ENCODE data around the gene MYO5B. TPM values are rescaled to one million over a fixed set of nuclear protein-coding genes. Genes with fewer than 3 reads are reported as not detected.

MYO5B gene
- polyA plus RNA-seq, 4 donors = 23.8 to 28.4 (median 27.0) TPM

- DNase-seq (ENCODE audit: low read depth in 4 of 4, low spot score in 2 of 4) = no peak
These were observed 4.7 kb downstream of the MYO5B start for GRCh38 chr18:50190236-50190635.

DNA sequence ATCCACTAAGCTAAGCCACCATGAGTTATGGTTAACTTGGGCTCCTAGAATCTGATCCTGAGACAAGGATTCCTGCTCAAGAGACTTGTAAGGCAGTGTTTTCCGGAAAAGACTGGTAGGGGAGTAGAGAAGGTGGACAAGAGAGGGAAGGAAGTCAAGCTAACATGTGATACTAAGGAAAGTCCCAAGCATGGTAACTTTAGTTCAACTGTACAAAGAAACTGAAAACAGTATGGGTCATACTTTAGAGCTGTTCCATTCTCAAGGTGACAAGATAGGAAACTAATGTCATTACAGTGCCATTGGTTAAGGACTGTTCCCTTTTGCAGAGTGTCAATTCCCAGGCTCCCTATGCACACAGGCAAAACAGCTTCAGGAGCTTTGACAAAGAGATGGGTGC lies 5.8 kb downstream of the MYO5B start:
- no peak for DNase-seq (ENCODE audit: low read depth in 4 of 4, low spot score in 2 of 4)

DNA sequence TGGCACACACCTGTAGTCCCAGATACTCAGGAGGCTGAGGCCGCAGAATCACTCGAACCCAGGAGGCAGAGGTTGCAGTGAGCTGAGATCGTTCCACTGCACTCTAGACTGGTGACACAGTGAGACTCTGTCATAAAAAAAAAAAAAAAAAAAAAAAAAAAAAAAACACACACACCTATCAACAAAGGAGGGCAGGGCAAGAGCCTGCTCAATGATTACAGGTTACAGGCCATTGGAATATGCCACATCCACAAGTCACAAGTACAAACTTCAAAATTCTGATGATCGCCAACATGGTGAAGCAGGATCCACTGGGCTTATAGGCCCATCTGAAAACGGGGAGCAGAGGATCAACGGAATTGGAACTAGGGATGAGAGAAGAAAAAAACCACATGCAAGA lies 6.3 kb downstream of the MYO5B start:
- DNase-seq (ENCODE audit: low read depth in 4 of 4, low spot score in 2 of 4) = no peak

DNA sequence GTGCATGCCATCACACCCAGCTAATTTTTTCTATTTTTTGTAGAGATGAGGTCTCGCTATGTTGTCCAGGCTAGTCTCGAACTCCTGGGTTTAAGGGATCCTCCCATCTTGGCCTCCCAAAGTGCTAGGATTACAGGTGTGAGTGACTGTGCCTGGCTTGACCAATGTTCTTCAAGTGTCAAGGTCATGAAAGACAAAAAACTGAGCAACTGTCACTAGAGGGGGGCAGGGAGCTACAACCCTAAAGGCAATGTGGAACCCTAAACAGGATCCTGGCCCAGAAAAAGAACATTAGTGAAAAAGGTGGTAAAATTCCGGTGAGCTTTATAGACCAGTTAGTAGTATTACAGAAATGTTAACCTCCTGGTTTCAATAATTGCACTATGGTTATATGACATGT lies 7.3 kb downstream of the MYO5B start:
- DNase-seq (ENCODE audit: low read depth in 4 of 4, low spot score in 2 of 4) = no peak

DNA sequence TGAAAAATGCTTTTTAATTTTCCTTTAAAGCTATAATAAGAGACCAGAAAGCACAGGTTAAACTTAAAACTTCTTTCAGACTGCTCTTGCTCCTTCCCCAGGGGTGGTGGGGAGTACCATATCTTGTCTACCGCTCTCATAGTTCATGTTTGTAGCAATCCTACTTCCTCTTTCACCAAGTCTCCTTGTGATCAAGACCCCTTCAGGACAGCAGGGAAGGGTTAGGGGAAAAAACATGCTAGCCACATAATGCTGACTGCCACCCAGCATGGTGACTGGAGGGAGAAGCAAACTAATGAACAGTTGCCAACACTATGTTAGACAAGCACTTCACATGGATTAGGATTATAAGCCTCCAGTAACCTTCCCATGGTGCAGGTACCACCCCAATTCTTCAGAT lies 8.6 kb downstream of the MYO5B start:
- DNase-seq (ENCODE audit: low read depth in 4 of 4, low spot score in 2 of 4) = no peak

DNA sequence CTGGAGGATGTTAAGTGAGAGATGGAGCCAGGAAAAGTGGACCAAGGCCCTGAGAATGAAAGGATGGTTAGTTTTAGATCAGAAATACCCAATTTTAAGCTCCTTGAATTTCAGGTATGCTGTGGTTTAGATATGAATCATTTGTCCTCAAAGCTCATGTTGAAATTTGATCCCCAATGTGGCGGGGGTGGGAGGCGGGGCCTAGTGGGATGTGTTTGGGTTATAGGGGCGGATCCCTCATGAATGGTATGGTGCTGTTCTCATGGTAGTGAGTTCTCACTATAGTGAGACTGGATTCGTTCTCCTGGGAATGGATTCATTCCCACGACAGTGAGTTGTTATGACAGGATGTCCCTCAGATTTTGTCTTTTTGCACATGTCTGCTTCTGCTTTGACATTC lies 11.4 kb downstream of the MYO5B start:
- DNase-seq (ENCODE audit: low read depth in 4 of 4, low spot score in 2 of 4) = no peak

DNA sequence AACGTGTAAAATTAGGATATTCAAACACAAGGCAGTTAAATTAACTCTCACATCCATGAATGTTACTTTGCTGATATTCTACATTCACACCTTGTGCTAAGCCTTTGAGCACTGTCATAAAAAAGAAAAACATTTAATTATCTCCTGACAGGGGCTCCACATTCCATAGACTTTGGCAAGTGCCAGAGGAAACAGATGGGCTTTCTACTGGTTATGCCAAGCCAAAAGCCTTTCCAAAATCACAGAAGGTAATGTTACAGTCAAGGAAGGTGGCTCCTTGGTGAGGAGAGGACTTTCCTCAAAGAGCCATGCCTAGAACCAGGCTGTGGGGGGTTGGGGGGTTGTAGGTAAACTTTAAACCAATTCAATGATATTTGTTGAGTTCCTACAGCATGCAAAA lies 12.4 kb downstream of the MYO5B start:
- no peak for DNase-seq (ENCODE audit: low read depth in 4 of 4, low spot score in 2 of 4)

DNA sequence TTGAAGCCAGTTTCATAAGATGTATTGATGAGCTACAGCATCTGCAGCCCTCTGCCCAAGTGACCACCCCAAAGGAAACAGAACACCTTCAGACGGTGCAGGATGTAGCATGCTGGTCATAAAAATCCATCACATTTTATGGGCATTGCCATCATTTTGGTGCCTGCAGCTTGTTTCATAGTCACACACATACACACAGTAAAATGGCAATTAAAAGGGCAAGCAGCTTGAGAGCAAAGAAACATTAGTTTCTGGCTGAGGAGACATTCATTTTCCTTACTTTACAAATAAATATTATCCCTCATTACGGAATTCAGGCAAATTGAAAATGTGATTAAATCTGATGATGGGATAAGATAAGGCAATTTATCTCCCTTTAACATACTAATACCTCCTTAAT lies 13.4 kb downstream of the MYO5B start:
- no peak for DNase-seq (ENCODE audit: low read depth in 4 of 4, low spot score in 2 of 4)

GRCh38 chr18:50179465-50179864 lies 15.5 kb downstream of the MYO5B start:
- no peak for DNase-seq (ENCODE audit: low read depth in 4 of 4, low spot score in 2 of 4)

DNA sequence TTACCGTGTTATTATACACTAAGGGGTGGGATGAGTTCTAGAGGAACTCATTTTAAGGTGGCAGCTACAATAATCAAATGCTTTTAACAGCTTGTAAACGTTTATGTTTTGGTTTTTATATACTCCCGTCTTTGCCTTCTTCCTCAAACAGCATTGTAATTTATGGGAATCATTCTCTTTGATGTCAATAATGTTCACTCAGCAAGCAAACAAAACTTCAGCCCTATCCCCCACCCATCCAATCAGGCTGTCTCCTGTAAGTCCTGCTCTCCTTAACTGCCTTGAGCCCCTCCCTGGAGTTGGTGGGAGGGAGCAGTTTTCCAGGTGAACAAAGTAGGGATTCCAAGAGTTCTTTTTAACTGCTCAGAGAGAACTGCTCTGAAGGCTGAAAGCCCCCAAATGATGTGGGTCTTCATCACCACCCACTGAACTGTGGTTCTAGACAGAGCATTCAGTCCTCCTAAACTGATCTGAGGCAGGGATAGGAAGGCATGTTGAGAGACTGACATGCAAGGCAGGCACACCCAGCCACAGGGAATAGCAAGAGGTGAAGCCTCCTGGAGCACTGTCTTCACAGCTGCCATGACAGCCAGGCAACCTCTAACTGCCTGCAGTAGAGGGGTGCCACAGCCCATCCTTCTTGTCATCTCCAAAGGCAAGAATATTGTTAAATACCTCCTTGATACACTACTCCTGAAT lies 17.5 kb downstream of the MYO5B start:
- DNase-seq (ENCODE audit: low read depth in 4 of 4, low spot score in 2 of 4) = no peak

- no peak for DNase-seq (ENCODE audit: low read depth in 4 of 4, low spot score in 2 of 4)
These were observed 22.6 kb downstream of the MYO5B start for GRCh38 chr18:50172367-50172766.

- DNase-seq (ENCODE audit: low read depth in 4 of 4, low spot score in 2 of 4) = no peak
These were observed 23.5 kb downstream of the MYO5B start for GRCh38 chr18:50171406-50171805.

DNA sequence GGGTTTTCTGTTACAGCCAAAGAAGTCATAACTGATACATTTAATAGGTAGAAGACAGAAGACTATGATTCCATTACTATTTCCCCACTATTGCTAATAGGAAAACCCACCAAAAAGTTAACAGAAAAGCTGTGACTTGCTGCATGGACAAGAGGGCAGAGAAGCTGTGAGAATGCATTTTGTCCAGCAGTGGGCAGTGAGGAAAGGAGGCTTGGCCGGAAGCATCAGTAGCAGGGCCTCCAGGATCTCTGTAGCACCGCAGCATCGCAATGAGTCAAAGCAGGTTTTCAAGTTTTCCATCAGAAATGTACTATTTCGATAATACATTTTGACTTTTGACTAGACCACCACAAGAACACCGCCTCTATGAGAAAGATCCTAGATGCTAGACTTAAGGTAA lies 24.9 kb downstream of the MYO5B start:
- DNase-seq (ENCODE audit: low read depth in 4 of 4, low spot score in 2 of 4) = no peak

GRCh38 chr18:50169149-50169548 lies 25.8 kb downstream of the MYO5B start:
- DNase-seq (ENCODE audit: low read depth in 4 of 4, low spot score in 2 of 4) = no peak

DNA sequence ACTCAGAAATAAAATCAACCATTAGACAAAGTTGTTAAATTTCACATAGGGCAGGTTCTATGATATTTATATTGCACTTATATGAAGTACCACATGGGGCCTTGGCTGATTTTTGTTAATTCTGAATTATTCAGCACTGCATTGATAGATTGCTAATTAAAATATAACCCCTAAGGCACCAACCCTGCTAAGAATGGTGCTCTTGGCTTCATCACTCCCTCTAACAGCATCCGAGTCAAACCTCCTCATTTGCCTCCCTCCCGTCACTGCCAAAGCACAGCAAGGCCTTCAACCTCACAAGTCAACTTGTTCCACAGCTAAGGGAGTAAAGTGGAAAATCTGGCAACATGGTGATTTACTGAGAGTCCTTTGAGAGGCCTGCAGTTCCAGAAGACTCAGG lies 27.0 kb downstream of the MYO5B start:
- no peak for DNase-seq (ENCODE audit: low read depth in 4 of 4, low spot score in 2 of 4)

- no peak for DNase-seq (ENCODE audit: low read depth in 4 of 4, low spot score in 2 of 4)
These were observed 28.0 kb downstream of the MYO5B start for GRCh38 chr18:50166901-50167300.

DNA sequence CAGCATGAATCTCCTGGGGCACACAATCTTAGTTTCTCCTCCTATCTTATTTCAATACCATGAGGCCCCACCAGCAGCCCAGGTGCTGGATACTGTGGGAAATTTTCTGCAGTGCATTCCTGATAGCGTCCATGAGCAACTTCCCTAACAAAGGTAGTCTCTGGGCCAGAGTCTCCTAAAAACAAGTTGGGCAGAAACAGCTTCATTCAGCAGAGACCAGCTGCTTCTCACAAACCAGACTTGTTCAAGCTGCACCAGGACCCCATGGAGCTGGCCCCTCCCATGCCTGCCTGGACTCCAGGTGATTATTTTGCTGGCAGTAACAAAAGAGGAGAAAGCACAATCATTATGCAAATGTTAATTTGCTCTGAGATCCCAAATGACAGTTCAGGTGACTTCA lies 31.4 kb downstream of the MYO5B start:
- DNase-seq (ENCODE audit: low read depth in 4 of 4, low spot score in 2 of 4) = no peak

- no peak for DNase-seq (ENCODE audit: low read depth in 4 of 4, low spot score in 2 of 4)
These were observed 32.3 kb downstream of the MYO5B start for GRCh38 chr18:50162486-50163304.

- DNase-seq (ENCODE audit: low read depth in 4 of 4, low spot score in 2 of 4) = no peak
These were observed 33.2 kb downstream of the MYO5B start for GRCh38 chr18:50161597-50162205.

GRCh38 chr18:50159654-50160046 lies 35.3 kb downstream of the MYO5B start:
- no peak for DNase-seq (ENCODE audit: low read depth in 4 of 4, low spot score in 2 of 4)

GRCh38 chr18:50158866-50159653 lies 35.9 kb downstream of the MYO5B start:
- peak in 1 of 4 donors; percentile 24 for DNase-seq (ENCODE audit: low read depth in 4 of 4, low spot score in 2 of 4)

Data from left renal cortex interstitium (tissue), 4 donors.